HCT116 (cell line): ENCODE results near the gene KCTD18. TPM values are rescaled to one million over a fixed set of nuclear protein-coding genes. Genes with fewer than 3 reads are reported as not detected.

Source experiments
- ATAC-seq: fragments of 200-7000 bp; cut with Tn5 transposase; 2 replicates; pipeline ENCODE4 v1.9.1; 2020; ENCODE audit warnings: mild to moderate bottlenecking, moderate library complexity
- BruUV-seq: library from RNA; stranded (reverse); fragments of 400-500 nt; replicated peaks from 2 replicates; lab custom pipeline; 2021; lab: Mats Ljungman, UMichigan
- CTCF ChIA-PET: fragments of 300-600 bp; sonication (Branson Sonifier 250); formaldehyde crosslinking; loops from one replicate; lab custom pipeline; 2021; ENCODE audit warnings: antibody characterized with exemption; lab: Charles Lee
- POLR2A ChIA-PET: fragments of 300-600, 350-600 bp; sonication (Branson Sonifier 250); formaldehyde crosslinking; loops from one replicate; lab custom pipeline; 2021; ENCODE audit warnings: antibody characterized with exemption; lab: Charles Lee
- RAD21 ChIA-PET, 2 experiments: fragments of 300-600 bp; sonication (Branson Sonifier 250); formaldehyde crosslinking; loops; one replicate each; lab custom pipeline; 2023; ENCODE audit warnings: low total read pairs in 2 of 2; ENCODE audit not compliant: uncharacterized antibody in 2 of 2, unreplicated experiment in 2 of 2, low non-redundant PET in 1 of 2; lab: Charles Lee
- DNase-seq: peaks from one replicate; pipeline ENCODE4 v3.0.0-alpha.2; 2010; ENCODE audit warnings: low read depth, low spot score
- H2AFZ ChIP-seq: fragments of 200-600 bp; shearing (Covaris generic), sonication (generic); 2 replicates; pipeline ENCODE4 v1.6.1; 2017; ENCODE audit warnings: low read depth, mixed run types, mixed read lengths, antibody characterized with exemption, low read length; ENCODE audit not compliant: poor library complexity, severe bottlenecking
- H3K27ac ChIP-seq: 2 replicates; pipeline ENCODE4 v1.5.1; 2012; ENCODE audit warnings: low read depth, low read length
- H3K27me3 ChIP-seq: fragments of 200-600 bp; sonication (generic); 2 replicates; pipeline ENCODE4 v1.6.1; 2016; ENCODE audit warnings: mixed run types, low read length, mixed read lengths; ENCODE audit not compliant: insufficient read depth
- H3K36me3 ChIP-seq, 2 experiments: fragments of 200-500 bp in 1 of 2; fragments of 200-600 bp in 1 of 2; sonication (Bioruptor generic) in 1 of 2; sonication (generic) in 1 of 2; 2 replicates each; pipeline versions ENCODE4 v1.5.1 to v1.6.1; 2014 to 2016; ENCODE audit warnings: low read length in 2 of 2, inconsistent platforms in 1 of 2, mixed read lengths in 1 of 2, mixed run types in 1 of 2; ENCODE audit not compliant: insufficient read depth in 2 of 2, control insufficient read depth in 1 of 2
- H3K4me1 ChIP-seq, 2 experiments: fragments of 200-600 bp in 1 of 2; sonication (generic) in 1 of 2; 2 replicates each; pipeline versions ENCODE4 v1.5.1 to v1.6.1; 2012 to 2017; ENCODE audit warnings: low read length in 2 of 2, inconsistent platforms in 1 of 2, mild to moderate bottlenecking in 1 of 2, mixed read lengths in 1 of 2, mixed run types in 1 of 2, moderate library complexity in 1 of 2; ENCODE audit not compliant: insufficient read depth in 2 of 2, control insufficient read depth in 1 of 2
- H3K4me2 ChIP-seq: fragments of 200-600 bp; sonication (generic); 2 replicates; pipeline ENCODE4 v1.6.1; 2017; ENCODE audit warnings: mixed run types, low read length, mixed read lengths
- H3K4me3 ChIP-seq, 2 experiments: fragments of 200-600 bp in 1 of 2; sonication (generic) in 1 of 2; replicated peaks in 1 of 2; 2 replicates each; pipeline ENCODE4 v1.5.1; 2011 to 2016; ENCODE audit warnings: low read length in 2 of 2, control low read depth in 1 of 2, low read depth in 1 of 2, mild to moderate bottlenecking in 1 of 2, mixed read lengths in 1 of 2, mixed run types in 1 of 2
- H3K79me2 ChIP-seq: fragments of 200-600 bp; sonication (generic); 2 replicates; pipeline ENCODE4 v1.6.1; 2017; ENCODE audit warnings: mild to moderate bottlenecking, mixed run types, low read length, moderate library complexity, mixed read lengths; ENCODE audit not compliant: insufficient read depth
- H3K9ac ChIP-seq: fragments of 200-600 bp; sonication (generic); 2 replicates; pipeline ENCODE4 v1.6.1; 2016; ENCODE audit warnings: low read length, mixed read lengths
- H3K9me2 ChIP-seq: fragments of 200-600 bp; sonication (generic), shearing (Covaris generic); 2 replicates; pipeline ENCODE4 v1.6.1; 2017; ENCODE audit warnings: mixed run types, mild to moderate bottlenecking, moderate library complexity; ENCODE audit not compliant: insufficient read depth
- H3K9me3 ChIP-seq, 2 experiments: fragments of 200-500 bp in 1 of 2; fragments of 200-600 bp in 1 of 2; sonication (Bioruptor generic) in 1 of 2; sonication (generic) in 1 of 2; 2 replicates each; pipeline ENCODE4 v1.6.1; 2014 to 2017; ENCODE audit warnings: low read length in 2 of 2, mixed read lengths in 2 of 2, inconsistent platforms in 1 of 2, low read depth in 1 of 2, mild to moderate bottlenecking in 1 of 2, mixed run types in 1 of 2, moderate library complexity in 1 of 2; ENCODE audit not compliant: control insufficient read depth in 1 of 2, insufficient read depth in 1 of 2
- H4K20me1 ChIP-seq: fragments of 200-600 bp; sonication (generic), shearing (Covaris generic); 2 replicates; pipeline ENCODE4 v1.6.1; 2017; ENCODE audit warnings: mixed run types, mild to moderate bottlenecking, moderate library complexity; ENCODE audit not compliant: insufficient read depth
- CBX3 ChIP-seq: IDR thresholded peaks from 2 replicates; pipeline ENCODE4 v1.6.1; 2012; ENCODE audit warnings: low read depth
- CEBPB ChIP-seq: IDR thresholded peaks from 2 replicates; pipeline ENCODE4 v1.6.1; 2012; ENCODE audit warnings: low read depth
- CTCF ChIP-seq, 3 experiments: fragments of 200-600 bp in 1 of 3; sonication (generic) in 1 of 3; IDR thresholded peaks in 2 of 3; conservative IDR thresholded peaks in 1 of 3; 2 replicates each; pipeline ENCODE4 v1.5.1; 2012 to 2017; ENCODE audit warnings: low read depth in 2 of 3, low read length in 2 of 3, antibody characterized with exemption in 1 of 3, borderline replicate concordance in 1 of 3, control low read depth in 1 of 3, mild to moderate bottlenecking in 1 of 3, mixed read lengths in 1 of 3, mixed run types in 1 of 3, moderate library complexity in 1 of 3; ENCODE audit not compliant: insufficient read depth in 1 of 3
- JUND ChIP-seq: IDR thresholded peaks from 2 replicates; pipeline ENCODE4 v1.6.1; 2012
- SIN3A ChIP-seq: IDR thresholded peaks from 2 replicates; pipeline ENCODE4 v1.6.1; 2012; ENCODE audit warnings: low read depth
- YY1 ChIP-seq: IDR thresholded peaks from 2 replicates; pipeline ENCODE4 v1.6.1; 2011; ENCODE audit warnings: low read length, low read depth, moderate library complexity, mild to moderate bottlenecking; ENCODE audit not compliant: insufficient replicate concordance; ENCODE audit errors: extremely low read depth
- intact Hi-C: fragments of 100-400 bp; cut with micrococcal nuclease; formaldehyde crosslinking; loops from 2 replicates; pipeline ENCODE4 v1.10.0; 2022
- total RNA-seq: library from RNA; stranded (reverse); gene quantifications from one replicate; pipeline ENCODE4 v1.2.1, GENCODE V29; 2021; ENCODE audit not compliant: unreplicated experiment
- TF ChIP-seq, protein P1 (sequence below): IDR thresholded peaks from 2 replicates; pipeline ENCODE4 v1.6.1; 2012

Gene KCTD18
- total RNA-seq, 1 experiment from 2014 or later = 12.8 TPM

DNA sequence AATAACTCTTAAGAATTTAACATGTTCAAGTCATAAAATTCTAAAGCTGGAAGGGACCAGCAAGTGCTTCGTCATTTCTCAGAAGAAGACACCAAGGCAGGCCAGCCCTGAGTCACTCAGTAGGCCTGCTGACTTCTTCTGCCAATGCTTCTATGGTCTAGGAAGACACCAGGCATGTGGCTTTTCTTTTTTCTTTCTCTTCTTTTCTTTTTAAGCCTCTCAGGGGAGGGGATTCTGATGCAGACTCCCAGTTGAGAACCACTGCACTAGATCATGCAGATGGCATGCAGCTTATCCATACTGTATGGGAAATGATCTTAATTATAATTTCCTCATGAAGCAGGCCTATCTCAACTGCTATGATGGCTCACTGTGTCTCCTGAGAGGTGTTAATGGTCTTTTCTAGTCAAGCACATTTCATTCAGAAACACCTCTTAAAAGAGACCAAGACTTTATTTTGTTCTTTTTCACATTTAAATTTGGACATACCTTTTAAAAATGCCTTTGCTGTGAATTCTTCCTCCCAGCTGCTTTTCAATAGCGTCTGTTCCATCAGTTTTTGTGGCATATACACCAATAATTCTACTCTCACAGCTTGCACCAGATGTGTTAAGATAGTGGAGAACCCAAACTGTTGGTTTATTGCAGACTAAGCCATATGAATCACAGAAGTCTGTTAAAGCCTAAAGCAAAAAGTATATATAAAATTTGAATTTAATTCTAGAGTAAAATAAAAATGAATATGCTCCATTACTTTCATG is 11.3 kb downstream of the KCTD18 start (continued):
- TF ChIP-seq CTCF (IDR thresholded peaks at IDR 0.05 in 2 of 3, conservative IDR thresholded peaks at IDR 0.05 in 1 of 3; ENCODE audit: borderline replicate concordance in 1 of 3, insufficient read depth in 1 of 3, low read depth in 2 of 3, low read length in 2 of 3) = no peak
- TF ChIP-seq CBX3 = no peak
- no peak for TF ChIP-seq YY1
- no peak for TF ChIP-seq JUND
- TF ChIP-seq, protein P1, sequence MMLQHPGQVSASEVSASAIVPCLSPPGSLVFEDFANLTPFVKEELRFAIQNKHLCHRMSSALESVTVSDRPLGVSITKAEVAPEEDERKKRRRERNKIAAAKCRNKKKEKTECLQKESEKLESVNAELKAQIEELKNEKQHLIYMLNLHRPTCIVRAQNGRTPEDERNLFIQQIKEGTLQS = no peak
- no peak for TF ChIP-seq SIN3A

DNA sequence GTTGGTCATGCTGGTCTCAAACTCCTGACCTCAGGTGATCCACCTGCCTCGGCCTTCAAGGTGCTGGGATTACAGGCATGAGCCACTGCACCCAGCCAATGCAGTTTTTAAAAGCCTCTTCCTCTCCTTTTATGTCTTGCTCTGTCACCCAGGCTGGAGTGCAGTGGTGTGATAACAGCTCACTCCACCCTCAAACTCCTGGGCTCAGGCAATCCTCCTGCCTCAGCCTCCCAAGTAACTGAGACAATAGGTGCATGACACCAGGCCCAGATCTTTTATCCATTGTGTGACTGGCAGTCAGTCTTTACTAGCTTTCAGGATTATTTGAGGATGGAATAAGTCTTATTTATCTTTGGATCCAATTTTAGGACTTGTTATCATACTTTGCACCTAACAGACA is 13.2 kb downstream of the KCTD18 start:
- H3K9me3 ChIP-seq = no peaks in the 10 kb centered on the region
- no peaks in the 10 kb centered on the region for H3K4me1 ChIP-seq
- intact Hi-C loops = no loop called here
- ATAC-seq = no peak
- no peaks in the 10 kb centered on the region for H4K20me1 ChIP-seq
- H3K4me3 ChIP-seq = no peak overlapping the region
- BruUV-seq = no TSS peak
- no peaks in the 10 kb centered on the region for H3K79me2 ChIP-seq
- CTCF ChIA-PET = interaction anchor here (1.2 to 1.8 kb wide), 4 partner anchors 13 to 523 kb away, joined by 3 to 6 read pairs (median 5); no protein-coding TSS in a partner anchor
- DNase-seq = no peak
- TF ChIP-seq YY1 (no peak), CEBPB (no peak)
- H3K9me2 ChIP-seq = no peaks in the 10 kb centered on the region
- H3K36me3 ChIP-seq = peaks cover 0 to 4% of the 10 kb centered on the region in 2 experiments; a peak in 2 of 4 replicates
- POLR2A ChIA-PET = no interaction called here
- no peak overlapping the region for H3K27ac ChIP-seq
- RAD21 ChIA-PET = no interaction called here
- no peaks in the 10 kb centered on the region for H3K27me3 ChIP-seq
- no peak overlapping the region for H3K4me2 ChIP-seq
- H3K9ac ChIP-seq = no peak overlapping the region
- H2AFZ ChIP-seq = no peak overlapping the region
